K562 (cell line): ENCODE data around the gene SLC4A1. TPM values are rescaled to one million over a fixed set of nuclear protein-coding genes. Genes with fewer than 3 reads are reported as not detected.

ENCODE experiments used
- BRF1 ChIP-seq: IDR thresholded peaks from 3 replicates; pipeline ENCODE4 v1.6.1; 2011; ENCODE audit warnings: borderline replicate concordance, mild to moderate bottlenecking; ENCODE audit not compliant: insufficient read length; ENCODE audit errors: extremely low read depth
- CBFA2T3 ChIP-seq: fragments of 450-650 bp; IDR thresholded peaks from 2 replicates; pipeline ENCODE4 v1.6.1; 2017
- CHD7 ChIP-seq: fragments of 200-600 bp; sonication (generic); IDR thresholded peaks from one replicate; pipeline ENCODE4 v1.6.1; 2012; ENCODE audit warnings: mild to moderate bottlenecking, low read depth, low read length, inconsistent platforms
- ERF ChIP-seq: fragments of 450-650 bp; formaldehyde crosslinking; IDR thresholded peaks from 2 replicates; pipeline ENCODE4 v1.4.0; 2020; ENCODE audit warnings: mild to moderate bottlenecking, mixed read lengths
- GABPB1 ChIP-seq: sonication (generic); formaldehyde crosslinking; IDR thresholded peaks from 2 replicates; pipeline ENCODE4 v1.8.0; 2022; ENCODE audit warnings: mild to moderate bottlenecking, missing genetic modification reagents
- GTF2A2 ChIP-seq: IDR thresholded peaks from 2 replicates; pipeline ENCODE4 v1.6.1; 2016; ENCODE audit warnings: mild to moderate bottlenecking, missing genetic modification characterization, missing compliant biosample characterization
- NEUROD1 ChIP-seq: fragments of 150-350 bp; IDR thresholded peaks from 2 replicates; pipeline ENCODE4 v1.6.1; 2014; ENCODE audit warnings: borderline replicate concordance, low read length, low read depth; ENCODE audit not compliant: partially characterized antibody
- NFXL1 ChIP-seq: fragments of 450-650 bp; formaldehyde crosslinking; IDR thresholded peaks from 2 replicates; pipeline ENCODE4 v1.4.0; 2021; ENCODE audit warnings: mild to moderate bottlenecking
- NR4A1 ChIP-seq, 2 experiments: fragments of 250-450 bp in 1 of 2; fragments of 450-650 bp in 1 of 2; sonication (Bioruptor Pico) in 1 of 2; IDR thresholded peaks; 2 replicates each; pipeline versions ENCODE4 v1.4.0 to v1.6.1; 2016 to 2020; ENCODE audit warnings: mild to moderate bottlenecking in 2 of 2, missing compliant biosample characterization in 1 of 2, missing genetic modification characterization in 1 of 2, moderate library complexity in 1 of 2
- RAD21 ChIP-seq, 2 experiments: fragments of 250-450 bp in 1 of 2; fragments of 450-650 bp in 1 of 2; sonication (Bioruptor Pico) in 1 of 2; formaldehyde crosslinking in 1 of 2; IDR thresholded peaks in 1 of 2; conservative IDR thresholded peaks in 1 of 2; 2 replicates each; pipeline versions ENCODE4 v1.4.0 to v1.8.0; 2020 to 2022; ENCODE audit warnings: mild to moderate bottlenecking in 2 of 2, moderate library complexity in 1 of 2
- RBM22 ChIP-seq: fragments of 200-400 bp; formaldehyde crosslinking; IDR thresholded peaks from 2 replicates; pipeline ENCODE4 v1.6.1; 2018; ENCODE audit warnings: low read length, low read depth; ENCODE audit not compliant: poor library complexity, severe bottlenecking
- SMARCA4 ChIP-seq: fragments of 450-650 bp; IDR thresholded peaks from 2 replicates; pipeline ENCODE4 v1.6.1; 2016
- SRSF7 ChIP-seq: fragments of 200-400 bp; formaldehyde crosslinking; optimal IDR thresholded peaks from 2 replicates; pipeline ENCODE3; 2017; ENCODE audit warnings: mild to moderate bottlenecking, low read depth, low read length
- ZNF408 ChIP-seq: fragments of 250-450 bp; sonication (Bioruptor Pico); IDR thresholded peaks from 2 replicates; pipeline ENCODE4 v1.4.0; 2020; ENCODE audit warnings: low read depth, mild to moderate bottlenecking, moderate library complexity
- ZNF699 ChIP-seq: fragments of 250-450 bp; sonication (Bioruptor Pico); IDR thresholded peaks from 2 replicates; pipeline ENCODE4 v1.8.0; 2021; ENCODE audit warnings: mild to moderate bottlenecking, moderate library complexity; ENCODE audit not compliant: insufficient replicate concordance
- polyA plus RNA-seq, 8 experiments: library from polyadenylated mRNA; depleted of rRNA in 4 of 8; stranded (reverse) in 5 of 8; unstranded in 3 of 8; fragments of >200 nt; fragmentation: Nextera tagmentation in 2 of 8; fragmentation: Illumina TruSeq in 1 of 8; extraction: Ambion mirVana in 2 of 8; extraction: Trizol in 1 of 8; gene quantifications; 2 replicates each; pipeline versions ENCODE4 v1.2.1 to v1.2.3, GENCODE V29; 2011 to 2014; ENCODE audit warnings: inconsistent platforms in 1 of 8, missing spikeins in 1 of 8
- total RNA-seq, 7 experiments: library from RNA; depleted of rRNA in 6 of 7; stranded (reverse); fragments of >200 nt in 6 of 7; fragmentation: Illumina TruSeq in 2 of 7; extraction: Trizol in 2 of 7; gene quantifications; 2 replicates each; pipeline versions ENCODE4 v1.2.1 to v1.2.3, GENCODE V29; 2011 to 2021; ENCODE audit warnings: low replicate concordance in 1 of 7

Gene SLC4A1
- total and polyA plus RNA-seq, 9 of the 15 experiments (the other 6 are each of a cell fraction or from before 2014, with no cell fraction given): 0.14 to 1.00 (median 0.53) TPM

- no peak for TF ChIP-seq NR4A1 (CRISPR knock-in tag; IDR thresholded peaks at IDR 0.05)
- no peak for TF ChIP-seq NR4A1 (tag; IDR thresholded peaks at IDR 0.05)
- TF ChIP-seq NEUROD1: no peak
- no peak for TF ChIP-seq CHD7
- TF ChIP-seq BRF1: no peak
- no peak for TF ChIP-seq RAD21 (CRISPR knock-in tag; conservative IDR thresholded peaks at IDR 0.05 in 1 of 2, IDR thresholded peaks at IDR 0.05 in 1 of 2)
- TF ChIP-seq SRSF7: no peak
- TF ChIP-seq GABPB1 (CRISPR knock-in tag): no peak
- TF ChIP-seq NFXL1 (CRISPR knock-in tag): no peak
- peak; percentile 62 for TF ChIP-seq RBM22
- no peak for TF ChIP-seq SMARCA4
- TF ChIP-seq ZNF699 (CRISPR knock-in tag): no peak
- no peak for TF ChIP-seq CBFA2T3
- no peak for TF ChIP-seq GTF2A2 (tag)
- TF ChIP-seq ERF (CRISPR knock-in tag): no peak
- TF ChIP-seq ZNF408 (CRISPR knock-in tag): no peak
Measured at GRCh38 chr17:44219616-44220212, 48.2 kb downstream of the SLC4A1 start, which contains the start of gene UBTF (continued).
